PC-9 (cell line): ENCODE measurements around the gene MBOAT2. TPM values are rescaled to one million over a fixed set of nuclear protein-coding genes. Genes with fewer than 3 reads are reported as not detected.
"Not testable (repeated sequence)": the region's sequence is repeated elsewhere in the genome, so short reads cannot be mapped to it uniquely, and the experiment has no call there.

Source experiments
- BruUV-seq: library from RNA; stranded (reverse); fragments of 400-500 nt; replicated peaks from 2 replicates; lab custom pipeline; 2021; lab: Mats Ljungman, UMichigan
- CTCF ChIA-PET: fragments of 300-600 bp; sonication (Branson Sonifier 250); formaldehyde crosslinking; loops from one replicate; lab custom pipeline; 2022; ENCODE audit warnings: antibody characterized with exemption; lab: Charles Lee
- POLR2A ChIA-PET: fragments of 300-600 bp; sonication (Branson Sonifier 250); formaldehyde crosslinking; loops from one replicate; lab custom pipeline; 2022; ENCODE audit warnings: antibody characterized with exemption; ENCODE audit not compliant: unreplicated experiment; lab: Charles Lee
- DNase-seq, 2 experiments: peaks; one replicate each; pipeline versions ENCODE4 v3.0.0 to v3.0.0-alpha.2; 2015 to 2022; ENCODE audit warnings: mixed read lengths in 1 of 2
- H2AFZ ChIP-seq: fragments of 200-600 bp; sonication (generic); 2 replicates; pipeline ENCODE4 v1.8.1; 2017; ENCODE audit warnings: antibody characterized with exemption
- H3F3A ChIP-seq: fragments of 200-600 bp; sonication (generic); 2 replicates; pipeline ENCODE4 v1.8.1; 2017; ENCODE audit warnings: antibody characterized with exemption, mild to moderate bottlenecking, low read depth; ENCODE audit not compliant: insufficient read depth
- H3K27ac ChIP-seq: fragments of 200-600 bp; sonication (generic); 2 replicates; pipeline ENCODE4 v1.6.1; 2016; ENCODE audit warnings: mixed run types
- H3K27me3 ChIP-seq: fragments of 200-600 bp; sonication (generic); 2 replicates; pipeline ENCODE4 v1.6.1; 2016; ENCODE audit warnings: low read depth, mixed run types; ENCODE audit not compliant: insufficient read depth
- H3K36me3 ChIP-seq: fragments of 200-600 bp; sonication (generic); 2 replicates; pipeline ENCODE4 v1.6.1; 2016; ENCODE audit warnings: low read depth, mixed run types
- H3K4me1 ChIP-seq: fragments of 200-600 bp; sonication (generic); replicated peaks from 2 replicates; pipeline ENCODE4 v1.6.1; 2016; ENCODE audit warnings: mixed run types; ENCODE audit not compliant: insufficient read depth
- H3K4me2 ChIP-seq: fragments of 200-600 bp; sonication (generic); 2 replicates; pipeline ENCODE4 v1.6.1; 2017; ENCODE audit warnings: mixed run types
- H3K4me3 ChIP-seq: fragments of 200-600 bp; sonication (generic); 2 replicates; pipeline ENCODE4 v1.6.1; 2016; ENCODE audit warnings: mixed run types
- H3K79me2 ChIP-seq: fragments of 200-600 bp; sonication (generic); 2 replicates; pipeline ENCODE4 v1.6.1; 2017; ENCODE audit warnings: low read depth, mixed run types
- H3K9me2 ChIP-seq: fragments of 200-600 bp; sonication (generic); 2 replicates; pipeline ENCODE4 v1.8.1; 2017; ENCODE audit warnings: mild to moderate bottlenecking; ENCODE audit not compliant: insufficient read depth
- H3K9me3 ChIP-seq: fragments of 200-600 bp; sonication (generic); 2 replicates; pipeline ENCODE4 v1.8.1; 2016; ENCODE audit warnings: low read depth; ENCODE audit not compliant: insufficient read depth
- H4K20me1 ChIP-seq: fragments of 200-600 bp; sonication (generic); 2 replicates; pipeline ENCODE4 v1.8.1; 2017; ENCODE audit not compliant: insufficient read depth
- CTCF ChIP-seq: fragments of 200-600 bp; sonication (generic); conservative IDR thresholded peaks from 2 replicates; pipeline ENCODE4 v1.6.1; 2017; ENCODE audit warnings: mixed run types, antibody characterized with exemption, mild to moderate bottlenecking, moderate library complexity
- EZH2 ChIP-seq: fragments of 200-600 bp; sonication (generic); IDR thresholded peaks from 2 replicates; pipeline ENCODE4 v1.8.0; 2017; ENCODE audit warnings: antibody characterized with exemption, low read depth
- intact Hi-C: fragments of 100-400 bp; cut with micrococcal nuclease; formaldehyde crosslinking; loops from one replicate; pipeline ENCODE4 v1.10.0; 2022; ENCODE audit not compliant: unreplicated experiment
- total RNA-seq: library from RNA; stranded (reverse); gene quantifications from 2 replicates; pipeline ENCODE4 v1.2.3, GENCODE V29; 2021

MBOAT2 gene
- total RNA-seq, 1 experiment from 2014 or later: 57.7 TPM

GRCh38 chr2:9050122-9050809 is 46.8 kb upstream of the MBOAT2 start:
- Histone ChIP-seq H3K27ac (no peak overlapping the region), H3K27me3 (no peaks in the 10 kb centered on the region), H3K9me2 (no peaks in the 10 kb centered on the region), H3K79me2 (no peaks in the 10 kb centered on the region), H3K9me3 (no peaks in the 10 kb centered on the region), H4K20me1 (no peaks in the 10 kb centered on the region), H3K4me1 (peaks cover 14% of the 10 kb centered on the region), H3F3A (no peaks in the 10 kb centered on the region), H3K4me3 (no peak overlapping the region), H3K36me3 (no peaks in the 10 kb centered on the region), H3K4me2 (no peak overlapping the region), H2AFZ (no peak overlapping the region)
- ChIA-PET CTCF (no interaction called here), POLR2A (interaction anchor here (0.6 kb wide), 1 partner anchor 53 kb away, joined by 3 read pairs; no protein-coding TSS in a partner anchor)
- intact Hi-C loops: no loop called here
- no TSS peak for BruUV-seq
- DNase-seq: no peak
- TF ChIP-seq CTCF (no peak), EZH2 (no peak)

- Histone ChIP-seq H3K27me3 (no peaks in the 10 kb centered on the region), H3F3A (no peaks in the 10 kb centered on the region), H3K79me2 (no peaks in the 10 kb centered on the region), H3K9me2 (no peaks in the 10 kb centered on the region), H3K4me1 (no peaks in the 10 kb centered on the region), H3K9me3 (no peaks in the 10 kb centered on the region), H3K4me2 (no peak overlapping the region), H3K36me3 (no peaks in the 10 kb centered on the region), H4K20me1 (no peaks in the 10 kb centered on the region), H3K4me3 (no peak overlapping the region), H2AFZ (no peak overlapping the region), H3K27ac (no peak overlapping the region)
- TF ChIP-seq EZH2: no peak
- no peak for DNase-seq
- CTCF ChIA-PET: no interaction called here
- POLR2A ChIA-PET: no interaction called here
- intact Hi-C loops: no loop called here
- BruUV-seq: no TSS peak
These were observed 42.1 kb upstream of the MBOAT2 start for GRCh38 chr2:9045595-9045994.

DNA sequence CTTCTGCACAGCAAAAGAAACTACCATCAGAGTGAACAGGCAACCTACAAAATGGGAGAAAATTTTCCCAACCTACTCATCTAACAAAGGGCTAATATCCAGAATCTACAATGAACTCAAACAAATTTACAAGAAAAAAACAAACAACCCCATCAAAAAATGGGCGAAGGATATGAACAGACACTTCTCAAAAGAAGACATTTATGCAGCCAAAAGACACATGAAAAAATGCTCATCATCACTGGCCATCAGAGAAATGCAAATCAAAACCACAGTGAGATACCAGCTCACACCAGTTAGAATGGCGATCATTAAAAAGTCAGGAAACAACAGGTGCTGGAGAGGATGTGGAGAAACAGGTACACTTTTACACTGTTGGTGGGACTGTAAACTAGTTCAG is 40.0 kb upstream of the MBOAT2 start:
- H3K9me3 ChIP-seq, CTCF ChIA-PET, DNase-seq, H3F3A ChIP-seq, H3K79me2 ChIP-seq, H3K9me2 ChIP-seq, H2AFZ ChIP-seq, H3K27ac ChIP-seq, POLR2A ChIA-PET, H3K4me1 ChIP-seq, H3K4me3 ChIP-seq, H3K4me2 ChIP-seq, BruUV-seq, intact Hi-C loops, H3K27me3 ChIP-seq, H4K20me1 ChIP-seq, H3K36me3 ChIP-seq: not testable (repeated sequence)

DNA sequence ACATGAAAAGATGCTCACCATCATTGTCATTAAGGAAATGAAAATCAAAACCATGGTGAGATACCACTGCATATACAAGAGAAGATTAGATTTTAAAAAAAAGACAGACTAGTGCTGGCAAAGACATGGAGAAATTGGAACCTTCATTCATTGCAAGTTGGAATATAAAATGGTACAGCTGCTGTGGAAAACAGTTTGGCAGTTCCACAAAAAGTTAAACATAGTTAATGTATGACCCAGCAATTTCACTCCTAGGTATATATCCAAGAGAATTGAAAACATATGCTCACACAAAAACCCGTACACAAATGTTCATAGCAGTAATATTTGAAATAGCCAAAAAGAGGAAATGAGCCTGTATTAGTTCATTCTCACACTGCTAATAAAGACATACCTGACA is 33.7 kb upstream of the MBOAT2 start:
- TF ChIP-seq EZH2: no peak
- no peak for TF ChIP-seq CTCF
- Histone ChIP-seq H4K20me1 (no peaks in the 10 kb centered on the region), H3F3A (no peaks in the 10 kb centered on the region), H3K4me1 (no peaks in the 10 kb centered on the region), H3K4me2 (no peak overlapping the region), H3K79me2 (no peaks in the 10 kb centered on the region), H3K27me3 (no peaks in the 10 kb centered on the region), H2AFZ (no peak overlapping the region), H3K9me3 (no peaks in the 10 kb centered on the region; the same call in none of the 2 replicates), H3K36me3 (no peaks in the 10 kb centered on the region), H3K27ac (no peak overlapping the region), H3K9me2 (no peaks in the 10 kb centered on the region), H3K4me3 (no peak overlapping the region)
- ChIA-PET CTCF (no interaction called here), POLR2A (no interaction called here)
- no TSS peak for BruUV-seq
- DNase-seq: no peak
- intact Hi-C loops: no loop called here
